ENCODE measurements around the gene IFNL1.

The IFNL1 gene

DNA sequence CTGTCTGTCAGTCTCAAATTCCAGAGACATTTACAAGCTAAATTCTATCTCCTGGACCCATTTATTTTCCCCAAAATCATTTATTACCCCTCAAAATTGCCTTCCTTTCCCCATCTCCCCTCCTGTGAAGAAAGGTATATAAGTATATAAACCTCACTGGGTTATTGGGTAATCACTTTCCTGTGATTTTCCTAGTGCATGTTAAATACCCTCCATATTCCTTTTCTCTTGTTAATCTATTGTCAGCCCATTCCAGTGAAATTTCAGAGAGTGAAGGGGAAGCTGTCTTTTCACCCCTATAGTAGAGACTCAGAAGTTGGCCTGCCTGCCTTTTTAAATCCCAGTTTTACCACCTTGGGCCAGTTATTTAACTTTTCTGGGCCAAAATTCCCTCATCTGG is 9.9 kb downstream of the IFNL1 start:
- Histone ChIP-seq H3K9ac (ENCODE audit: low read depth, low read length, poor library complexity) (no peak overlapping the region), H2AFZ (ENCODE audit: low read length) (no peak overlapping the region), H2BK15ac (ENCODE audit: low read length) (no peak overlapping the region), H3K14ac (ENCODE audit: low read length) (no peak overlapping the region), H3K79me1 (ENCODE audit: low read depth, low read length) (no peaks in the 10 kb centered on the region), H2BK12ac (ENCODE audit: low read length) (no peak overlapping the region), H3K36me3 (replicated peaks in 1 of 2; ENCODE audit: control insufficient read depth in 2 of 2, insufficient read depth in 2 of 2, low read length in 2 of 2) (no peaks in the 10 kb centered on the region), H3K4ac (ENCODE audit: low read length) (no peak overlapping the region), H2BK5ac (ENCODE audit: low read length) (no peak overlapping the region), H3K27ac (replicated peaks; ENCODE audit: low read length) (no peak overlapping the region), H3K4me2 (ENCODE audit: insufficient read depth, low read length, poor library complexity, severe bottlenecking) (no peak overlapping the region), H4K8ac (ENCODE audit: low read depth, low read length) (no peak overlapping the region), H3K4me3 (ENCODE audit: low read length in 2 of 2) (no peak overlapping the region), H3K18ac (ENCODE audit: low read length) (no peak overlapping the region), H3K23ac (ENCODE audit: low read depth, low read length, poor library complexity) (no peak overlapping the region), H3K9me3 (replicated peaks in 1 of 2; ENCODE audit: control insufficient read depth in 2 of 2, insufficient read depth in 1 of 2, low read depth in 1 of 2, low read length in 2 of 2) (peaks cover 2 to 5% of the 10 kb centered on the region in 2 donors), H3K27me3 (ENCODE audit: control insufficient read depth in 3 of 3, insufficient read depth in 3 of 3, low read depth in 1 of 3, low read length in 3 of 3) (peaks cover 9 to 78% (median 37%) of the 10 kb centered on the region in 3 experiments), H2BK120ac (ENCODE audit: low read depth, low read length) (no peak overlapping the region), H4K91ac (ENCODE audit: low read depth, low read length, poor library complexity) (no peak overlapping the region), H2AK5ac (ENCODE audit: low read depth, low read length) (no peak overlapping the region), H3K4me1 (ENCODE audit: control insufficient read depth in 2 of 2, insufficient read depth in 1 of 2, low read depth in 1 of 2, low read length in 2 of 2) (peaks cover 9 to 13% of the 10 kb centered on the region in 2 donors)
- DNase-seq (ENCODE audit: low spot score), result no peak

DNA sequence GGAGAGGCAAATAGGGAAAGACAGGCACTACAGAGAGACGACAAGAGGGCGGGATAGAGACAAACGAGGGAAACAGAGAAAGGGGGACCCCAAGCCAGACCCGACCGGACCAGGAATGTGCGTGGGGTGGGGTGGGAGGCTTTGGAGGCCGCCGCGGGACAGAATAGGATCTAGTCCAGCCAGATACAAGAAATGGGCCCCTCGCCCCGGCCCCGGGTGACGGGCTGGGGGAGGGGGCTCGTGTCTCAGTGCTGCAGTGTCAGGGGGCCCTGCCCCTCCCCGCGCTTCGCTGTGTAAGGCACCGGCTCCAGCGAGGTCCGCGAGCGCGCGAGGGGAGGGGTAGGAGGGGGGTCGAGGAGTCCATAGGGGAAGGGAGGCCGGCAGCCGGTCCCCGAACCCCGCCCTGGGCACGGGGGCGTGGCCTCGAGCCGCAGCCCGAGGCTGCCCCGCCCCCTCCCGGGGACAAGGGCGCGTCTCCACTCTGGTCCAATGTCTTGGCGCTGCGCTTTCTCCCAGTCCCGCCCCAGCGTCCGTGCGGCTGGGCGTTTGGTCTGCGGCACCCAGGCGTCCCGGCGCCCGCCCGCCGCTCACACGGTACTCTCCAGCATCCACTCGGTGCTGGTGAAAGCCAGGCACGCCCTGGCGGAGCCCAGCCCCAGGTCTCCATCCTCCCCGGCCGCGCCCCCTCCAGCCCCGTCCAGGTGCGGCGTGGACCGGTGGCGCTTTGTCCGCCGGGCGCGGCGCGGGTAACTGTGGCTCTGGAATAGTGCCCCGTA is 11.0 kb downstream of the IFNL1 start:
- Histone ChIP-seq H4K8ac (ENCODE audit: low read depth, low read length) (no peak overlapping the region), H2BK12ac (ENCODE audit: low read length) (no peak overlapping the region), H3K4me3 (ENCODE audit: low read length in 2 of 2) (peak overlapping the region; percentile 22 to 75), H3K18ac (ENCODE audit: low read length) (peak overlapping the region; percentile 81), H3K4ac (ENCODE audit: low read length) (no peak overlapping the region), H3K27me3 (ENCODE audit: control insufficient read depth in 3 of 3, insufficient read depth in 3 of 3, low read depth in 1 of 3, low read length in 3 of 3) (peaks cover 9 to 72% (median 37%) of the 10 kb centered on the region in 3 experiments), H4K91ac (ENCODE audit: low read depth, low read length, poor library complexity) (no peak overlapping the region), H3K23ac (ENCODE audit: low read depth, low read length, poor library complexity) (peak overlapping the region; percentile 89), H3K36me3 (replicated peaks in 1 of 2; ENCODE audit: control insufficient read depth in 2 of 2, insufficient read depth in 2 of 2, low read length in 2 of 2) (no peaks in the 10 kb centered on the region), H2BK120ac (ENCODE audit: low read depth, low read length) (peak overlapping the region; percentile 30), H3K9me3 (replicated peaks in 1 of 2; ENCODE audit: control insufficient read depth in 2 of 2, insufficient read depth in 1 of 2, low read depth in 1 of 2, low read length in 2 of 2) (peaks cover 2 to 5% of the 10 kb centered on the region in 2 donors), H2BK5ac (ENCODE audit: low read length) (no peak overlapping the region), H3K27ac (replicated peaks; ENCODE audit: low read length) (no peak overlapping the region), H3K79me1 (ENCODE audit: low read depth, low read length) (no peaks in the 10 kb centered on the region), H2AFZ (ENCODE audit: low read length) (peak overlapping the region; percentile 90), H3K14ac (ENCODE audit: low read length) (no peak overlapping the region), H2AK5ac (ENCODE audit: low read depth, low read length) (no peak overlapping the region), H3K4me2 (ENCODE audit: insufficient read depth, low read length, poor library complexity, severe bottlenecking) (peak overlapping the region; percentile 94), H3K9ac (ENCODE audit: low read depth, low read length, poor library complexity) (peak overlapping the region; percentile 61), H2BK15ac (ENCODE audit: low read length) (peak overlapping the region; percentile 32), H3K4me1 (ENCODE audit: control insufficient read depth in 2 of 2, insufficient read depth in 1 of 2, low read depth in 1 of 2, low read length in 2 of 2) (peaks cover 9 to 13% of the 10 kb centered on the region in 2 donors)
- DNase-seq (ENCODE audit: low spot score), result no peak
- WGBS, 2 donors (ENCODE audit: extremely low coverage in 2 of 2, insufficient read length in 2 of 2, insufficient replicate concordance in 1 of 2), result no CpG with 5 or more reads among the region's 71 CpGs

DNA sequence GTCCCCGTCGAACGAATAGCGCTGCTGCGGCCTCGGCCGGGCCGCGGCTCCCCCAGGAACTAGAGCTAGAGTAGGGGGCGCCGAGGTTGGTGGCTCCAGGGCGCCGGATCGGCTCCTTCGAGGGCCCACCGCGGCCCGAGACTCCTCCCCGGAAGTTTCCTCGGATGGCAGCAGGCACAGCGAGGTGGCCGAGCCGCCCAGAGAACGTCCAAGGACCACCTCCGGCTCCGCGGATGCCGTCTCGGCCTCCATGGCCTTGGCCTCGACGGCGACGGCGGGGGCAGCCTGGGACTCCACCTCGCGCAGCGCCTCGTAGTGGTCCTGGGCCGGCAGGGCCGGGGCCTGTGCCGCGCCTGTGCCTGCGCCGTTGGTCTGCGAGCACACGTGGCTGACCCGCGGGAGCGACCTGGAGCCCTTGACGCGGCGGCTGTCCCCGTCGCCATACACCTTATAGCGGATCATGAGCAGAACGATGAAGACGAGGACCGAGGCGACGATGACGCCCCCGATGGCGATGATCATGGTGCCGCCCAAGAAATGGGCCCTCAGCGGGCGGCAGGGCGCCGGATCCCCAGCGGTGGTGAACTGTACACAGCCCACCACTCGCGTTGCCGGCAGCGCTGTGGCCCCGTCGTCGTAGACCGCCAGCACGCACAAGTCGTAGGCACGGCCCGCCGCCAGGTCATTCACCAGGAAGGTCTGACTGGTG is 11.8 kb downstream of the IFNL1 start:
- Histone ChIP-seq H3K9me3 (replicated peaks in 1 of 2; ENCODE audit: control insufficient read depth in 2 of 2, insufficient read depth in 1 of 2, low read depth in 1 of 2, low read length in 2 of 2) (peaks cover 2 to 5% of the 10 kb centered on the region in 2 donors), H3K79me1 (ENCODE audit: low read depth, low read length) (no peaks in the 10 kb centered on the region), H2BK15ac (ENCODE audit: low read length) (no peak overlapping the region), H2BK12ac (ENCODE audit: low read length) (peak overlapping the region; percentile 42), H4K91ac (ENCODE audit: low read depth, low read length, poor library complexity) (no peak overlapping the region), H3K36me3 (replicated peaks in 1 of 2; ENCODE audit: control insufficient read depth in 2 of 2, insufficient read depth in 2 of 2, low read length in 2 of 2) (no peaks in the 10 kb centered on the region), H2AK5ac (ENCODE audit: low read depth, low read length) (peak overlapping the region; percentile 73), H3K9ac (ENCODE audit: low read depth, low read length, poor library complexity) (peak overlapping the region; percentile 61), H3K27me3 (ENCODE audit: control insufficient read depth in 3 of 3, insufficient read depth in 3 of 3, low read depth in 1 of 3, low read length in 3 of 3) (peaks cover 9 to 72% (median 37%) of the 10 kb centered on the region in 3 experiments), H3K14ac (ENCODE audit: low read length) (peak overlapping the region; percentile 58), H4K8ac (ENCODE audit: low read depth, low read length) (no peak overlapping the region), H3K4me2 (ENCODE audit: insufficient read depth, low read length, poor library complexity, severe bottlenecking) (peak overlapping the region; percentile 94), H3K4me3 (ENCODE audit: low read length in 2 of 2) (peak overlapping the region in 1 of 2 donors; percentile 75), H2AFZ (ENCODE audit: low read length) (peak overlapping the region; percentile 90), H3K27ac (replicated peaks; ENCODE audit: low read length) (no peak overlapping the region), H3K18ac (ENCODE audit: low read length) (peak overlapping the region; percentile 71), H3K23ac (ENCODE audit: low read depth, low read length, poor library complexity) (peak overlapping the region; percentile 89), H2BK5ac (ENCODE audit: low read length) (no peak overlapping the region), H2BK120ac (ENCODE audit: low read depth, low read length) (peak overlapping the region; percentile 30), H3K4me1 (ENCODE audit: control insufficient read depth in 2 of 2, insufficient read depth in 1 of 2, low read depth in 1 of 2, low read length in 2 of 2) (peaks cover 9 to 13% of the 10 kb centered on the region in 2 donors), H3K4ac (ENCODE audit: low read length) (no peak overlapping the region)
- no peak for DNase-seq (ENCODE audit: low spot score)
- no CpG with 5 or more reads among the region's 82 CpGs for WGBS, 2 donors (ENCODE audit: extremely low coverage in 2 of 2, insufficient read length in 2 of 2, insufficient replicate concordance in 1 of 2)

Data from neuronal stem cell (in vitro differentiated cells).